ENCODE data around the gene ZFHX2.
A peak's percentile ranks its signal among the peaks of the same experiment; 100 is the strongest.

The ZFHX2 gene

DNA sequence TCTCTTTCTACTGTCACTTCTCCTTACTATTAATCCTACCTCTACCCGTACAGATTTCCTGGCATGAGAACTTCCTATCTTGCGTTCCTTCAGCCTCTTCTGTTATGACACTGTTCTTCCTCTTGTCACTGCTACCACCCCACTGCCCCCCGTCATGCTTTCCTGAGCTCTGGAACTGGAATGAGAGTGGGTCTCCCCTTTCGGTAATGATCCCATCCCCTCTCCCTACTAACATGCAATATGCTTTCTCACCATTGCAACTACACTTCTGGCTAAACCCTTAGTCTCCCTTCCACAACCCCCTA lies 20.9 kb upstream of the ZFHX2 start:
- no peak for DNase-seq

DNA sequence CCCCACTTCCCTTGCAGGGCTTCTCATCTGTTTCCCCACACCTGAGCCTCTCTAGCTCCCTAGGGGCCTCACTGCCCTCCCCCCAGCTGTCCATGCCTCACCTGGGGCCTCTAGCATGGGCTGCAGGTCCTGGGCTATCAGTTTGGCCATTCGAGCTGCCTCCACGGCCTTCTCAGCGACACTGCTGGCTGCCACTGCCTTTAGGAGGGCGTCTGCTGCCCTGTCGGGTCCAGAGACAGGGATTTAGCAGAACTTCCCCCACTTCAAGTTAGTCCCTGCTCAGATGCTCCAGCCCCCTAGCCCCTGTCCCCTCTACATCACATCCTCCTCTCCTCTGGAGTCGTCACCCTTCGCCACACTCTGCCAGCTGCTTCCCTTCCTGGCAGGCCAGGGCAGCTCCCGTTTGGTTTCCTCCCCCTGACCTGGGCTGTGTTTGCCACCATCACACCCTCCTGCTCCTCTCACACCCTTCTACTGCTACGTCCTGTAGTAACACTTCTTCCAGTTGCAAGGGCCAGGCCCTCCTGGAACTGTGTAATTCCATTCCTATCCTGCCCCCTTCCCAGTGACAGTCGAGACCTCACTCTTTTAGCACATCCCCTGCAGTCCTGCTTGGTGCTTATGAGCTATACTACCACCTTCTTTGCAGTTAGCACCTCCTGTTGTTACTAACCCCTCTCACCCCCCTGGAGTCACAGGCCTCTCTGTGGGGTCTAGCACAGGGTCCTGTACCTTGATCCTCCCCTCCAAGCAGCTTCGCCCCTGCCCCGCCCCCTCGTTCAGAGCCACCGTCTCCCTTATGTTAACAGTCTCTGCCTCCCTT lies 20.3 kb upstream of the ZFHX2 start:
- no peak for DNase-seq

- no peak for DNase-seq
Observed at GRCh38 chr14:23570806-23571483, 19.4 kb upstream of the ZFHX2 start.

GRCh38 chr14:23569443-23570151 lies 18.0 kb upstream of the ZFHX2 start:
- peak; percentile 32 to 82 for DNase-seq

GRCh38 chr14:23568600-23569331 lies 17.2 kb upstream of the ZFHX2 start:
- DNase-seq: no peak

DNA sequence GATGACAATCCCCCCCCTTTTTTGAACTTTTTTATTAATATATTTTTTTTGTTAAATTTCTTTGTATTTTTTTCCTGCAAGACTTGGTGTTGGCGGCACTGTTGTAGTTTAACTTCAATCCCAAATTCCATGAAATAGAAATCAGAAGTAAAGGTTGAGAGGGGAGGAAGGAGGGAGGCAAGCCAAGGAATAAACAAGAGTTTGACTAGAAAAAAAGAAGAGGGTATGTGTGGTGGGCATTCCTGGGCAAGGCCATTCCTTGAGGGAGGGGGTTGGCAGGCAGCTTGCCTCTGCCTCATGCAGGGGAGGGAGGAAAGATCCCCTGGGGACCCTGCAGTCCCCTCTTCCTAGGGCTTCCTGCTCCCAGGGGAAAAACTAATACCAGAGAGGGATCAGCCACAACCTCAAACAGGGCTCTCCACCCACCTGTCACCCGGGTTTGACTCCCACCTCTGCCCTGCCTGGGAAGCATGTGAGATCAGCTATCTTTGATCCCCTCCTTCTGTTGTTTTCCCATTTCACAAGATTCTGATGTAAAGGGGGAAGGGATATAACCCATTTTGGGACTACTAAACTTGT lies 16.5 kb upstream of the ZFHX2 start:
- DNase-seq: no peak

DNA sequence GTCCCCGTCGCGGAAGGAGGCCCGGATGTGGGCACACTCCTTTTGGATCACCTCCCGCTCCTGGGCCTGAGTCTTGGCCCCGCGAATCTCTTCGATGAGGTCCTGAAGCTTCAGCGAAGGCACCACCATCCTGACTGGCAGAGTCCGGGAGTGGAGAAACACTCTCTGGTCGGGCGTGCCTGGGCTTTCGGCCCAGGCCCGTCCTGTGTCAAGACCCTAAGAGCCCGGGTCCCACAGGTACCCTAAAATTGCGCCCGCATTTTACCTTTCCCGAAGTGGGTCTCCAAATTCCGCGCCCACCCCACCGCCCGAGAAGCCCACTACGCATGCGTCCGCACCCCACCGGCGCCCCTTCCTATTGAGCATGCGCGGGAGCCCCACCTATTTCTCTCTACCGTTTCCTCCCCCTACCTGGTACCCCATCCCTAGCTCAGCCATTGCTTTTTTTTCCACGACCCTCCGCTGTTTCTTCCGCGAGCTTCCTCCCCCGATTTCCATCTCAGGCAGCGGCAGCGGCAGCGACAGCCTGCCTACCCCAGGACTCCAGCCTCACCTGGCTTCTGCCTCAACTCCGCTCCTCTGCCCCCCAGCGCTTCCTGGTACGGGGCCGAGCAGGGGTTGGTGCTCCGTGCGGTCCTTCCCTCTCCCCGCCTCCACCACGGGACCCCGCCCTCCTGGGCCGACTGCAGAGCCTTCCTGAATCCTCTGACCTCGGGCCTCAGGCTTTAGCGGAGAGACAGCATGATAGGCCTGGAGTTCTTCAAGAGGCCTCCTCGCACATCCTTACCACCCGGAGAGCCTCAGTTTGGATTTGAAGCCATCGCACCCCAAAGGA lies 15.8 kb upstream of the ZFHX2 start, which contains the start of gene AP1G2:
Gene AP1G2 (minus strand): TSS at position 606 of the 835 bp plus-strand sequence. CDS start 477 bp downstream, at position 129.
- peak; percentile 39 to 72 for DNase-seq

- no peak for DNase-seq
Observed at GRCh38 chr14:23566778-23567185, 15.2 kb upstream of the ZFHX2 start.

GRCh38 chr14:23566112-23566777 lies 14.7 kb upstream of the ZFHX2 start:
- no peak for DNase-seq

- no peak for DNase-seq
Observed at GRCh38 chr14:23565626-23566025, 14.1 kb upstream of the ZFHX2 start.

DNA sequence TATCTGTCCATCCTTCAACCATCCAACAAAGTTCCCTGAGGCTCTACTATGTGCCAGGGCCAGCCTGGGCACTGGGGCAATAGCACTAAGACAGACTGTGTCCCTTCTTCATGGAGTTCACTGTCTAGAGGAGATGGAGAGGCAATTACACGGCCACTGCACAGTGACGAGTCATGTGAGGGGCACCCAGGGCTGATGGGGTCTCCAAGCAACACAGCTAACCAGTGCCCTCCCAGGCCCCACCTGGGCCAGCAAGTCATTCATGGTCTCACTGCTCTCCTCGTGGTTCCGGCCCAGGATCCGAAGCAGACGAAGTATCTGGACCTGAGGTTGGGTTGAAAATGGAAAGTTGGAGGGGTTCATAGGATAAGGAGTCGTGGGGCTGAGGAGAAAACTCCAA lies 13.3 kb upstream of the ZFHX2 start:
- DNase-seq: no peak

GRCh38 chr14:23564181-23564812 lies 12.7 kb upstream of the ZFHX2 start:
- DNase-seq: no peak

- no peak for DNase-seq
Observed at GRCh38 chr14:23563473-23564180, 12.1 kb upstream of the ZFHX2 start.

GRCh38 chr14:23562822-23563472 lies 11.4 kb upstream of the ZFHX2 start:
- DNase-seq: peak in 1 of 2 donors; percentile 38

DNA sequence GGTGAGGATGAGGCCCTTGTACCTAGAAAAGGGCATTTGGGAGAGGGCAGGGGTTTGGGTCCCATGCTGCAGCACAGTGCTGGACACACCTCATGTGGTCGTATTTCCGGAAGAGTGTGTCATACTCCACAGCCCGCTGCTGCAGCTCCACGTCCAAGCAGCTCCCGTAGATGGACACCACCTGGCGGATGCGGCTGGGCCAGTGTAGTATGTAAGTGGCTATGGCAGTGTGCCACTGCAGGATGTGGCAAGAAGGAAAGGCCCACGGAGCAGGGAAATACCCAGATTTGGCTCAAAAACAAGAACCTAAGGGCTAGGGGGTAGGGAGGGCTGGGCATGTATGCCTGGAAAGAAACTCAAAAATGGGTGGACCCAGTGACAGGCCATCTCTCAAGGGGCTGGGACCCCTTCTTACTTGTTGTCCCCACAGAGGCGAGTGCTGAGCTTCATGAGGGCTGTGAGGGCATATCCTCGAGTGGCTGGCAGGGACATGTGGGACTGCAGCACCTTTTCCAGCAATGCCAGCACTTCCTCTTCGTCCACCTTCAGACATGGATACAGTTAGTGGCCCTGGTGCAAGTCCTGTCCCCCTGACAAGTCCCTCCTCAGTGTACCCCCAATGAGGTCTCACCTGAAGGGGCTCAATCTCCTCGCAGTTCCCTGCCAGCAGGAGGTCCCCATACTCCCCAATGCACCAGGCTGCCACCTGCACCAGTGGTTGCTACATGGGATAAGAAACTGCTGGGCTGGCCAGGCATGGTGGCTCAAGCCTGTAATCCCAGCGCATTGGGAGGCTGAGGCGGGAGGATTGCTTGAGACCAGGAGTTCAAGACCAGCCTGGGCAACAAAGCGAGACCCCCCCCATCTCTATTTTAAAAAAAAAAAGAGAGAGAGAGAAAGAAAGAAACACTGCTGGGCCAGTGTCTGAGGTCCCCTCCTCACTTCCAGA lies 10.6 kb upstream of the ZFHX2 start:
- DNase-seq: no peak

DNA sequence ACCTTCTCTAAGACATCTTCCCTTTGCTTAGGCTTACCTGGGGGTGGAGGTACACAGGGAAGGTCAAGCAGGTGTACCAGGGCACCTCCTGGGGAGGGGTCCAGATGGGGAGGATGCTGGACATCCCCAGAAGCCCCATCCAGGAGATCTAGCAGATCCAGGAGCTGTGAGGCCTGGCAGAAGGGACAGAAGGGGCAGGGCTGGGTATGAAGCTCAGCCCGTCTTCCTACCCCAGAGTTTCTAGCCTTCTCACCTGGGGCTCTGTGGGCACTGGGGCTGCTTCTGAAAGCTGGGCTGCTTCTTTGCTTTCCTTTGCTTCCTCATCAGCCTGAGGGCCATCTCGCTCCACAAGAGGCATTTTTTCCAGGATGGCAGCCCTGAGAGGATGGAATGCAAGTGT lies 9.7 kb upstream of the ZFHX2 start:
- DNase-seq: no peak

GRCh38 chr14:23559926-23560520 lies 8.5 kb upstream of the ZFHX2 start:
- no peak for DNase-seq
